HEK293T (cell line): Measurements from ENCODE around the gene CAMK2D.

Source experiments
- ARNT ChIP-seq: fragments of 450-650 bp; IDR thresholded peaks from 2 replicates; pipeline ENCODE4 v1.6.1; 2017; ENCODE audit warnings: mild to moderate bottlenecking
- BHLHE40 ChIP-seq: fragments of 450-650 bp; IDR thresholded peaks from 2 replicates; pipeline ENCODE4 v1.6.1; 2016; ENCODE audit warnings: mild to moderate bottlenecking, moderate library complexity, borderline replicate concordance
- CTBP1 ChIP-seq: fragments of 450-650 bp; IDR thresholded peaks from 2 replicates; pipeline ENCODE4 v1.6.1; 2016; ENCODE audit warnings: borderline replicate concordance
- FOXK2 ChIP-seq: fragments of 450-650 bp; IDR thresholded peaks from 2 replicates; pipeline ENCODE4 v1.6.1; 2016; ENCODE audit warnings: mild to moderate bottlenecking
- FOXM1 ChIP-seq: fragments of 450-650 bp; IDR thresholded peaks from 2 replicates; pipeline ENCODE4 v1.6.1; 2017; ENCODE audit warnings: mild to moderate bottlenecking, borderline replicate concordance
- SP1 ChIP-seq: fragments of 450-650 bp; IDR thresholded peaks from 2 replicates; pipeline ENCODE4 v1.6.1; 2017
- SUZ12 ChIP-seq: fragments of 450-650 bp; IDR thresholded peaks from 2 replicates; pipeline ENCODE4 v1.6.1; 2016; ENCODE audit warnings: mild to moderate bottlenecking

GRCh38 chr4:113541933-113542332, 219.6 kb downstream of the CAMK2D start:
- TF ChIP-seq BHLHE40 (no peak), FOXM1 (no peak), FOXK2 (no peak), CTBP1 (no peak), SUZ12 (no peak), ARNT (no peak), SP1 (no peak)
